NCI-H2081 (cell line): ENCODE measurements around the gene ZBTB44.
"Not testable (repeated sequence)": the region's sequence is repeated elsewhere in the genome, so short reads cannot be mapped to it uniquely, and the experiment has no call there.

ENCODE experiments used
- DNase-seq, 2 experiments: peaks; one replicate each; lab custom pipeline; 2025; lab: John Stamatoyannopoulos, UW

ZBTB44 gene

DNA sequence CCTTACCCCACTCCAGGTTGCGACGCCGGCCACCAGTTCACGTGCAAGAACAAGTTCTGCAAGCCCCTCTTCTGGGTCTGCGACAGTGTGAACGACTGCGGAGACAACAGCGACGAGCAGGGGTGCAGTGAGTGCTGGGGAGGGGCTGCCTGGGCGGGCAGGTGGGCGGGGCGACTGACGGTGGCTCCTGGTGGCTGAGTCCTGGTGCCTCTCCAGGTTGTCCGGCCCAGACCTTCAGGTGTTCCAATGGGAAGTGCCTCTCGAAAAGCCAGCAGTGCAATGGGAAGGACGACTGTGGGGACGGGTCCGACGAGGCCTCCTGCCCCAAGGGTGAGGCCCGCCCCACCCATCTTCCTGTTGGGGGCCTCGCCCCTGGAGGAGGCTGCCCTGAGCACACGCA lies 116.4 kb downstream of the ZBTB44 start:
- no peak for DNase-seq

DNA sequence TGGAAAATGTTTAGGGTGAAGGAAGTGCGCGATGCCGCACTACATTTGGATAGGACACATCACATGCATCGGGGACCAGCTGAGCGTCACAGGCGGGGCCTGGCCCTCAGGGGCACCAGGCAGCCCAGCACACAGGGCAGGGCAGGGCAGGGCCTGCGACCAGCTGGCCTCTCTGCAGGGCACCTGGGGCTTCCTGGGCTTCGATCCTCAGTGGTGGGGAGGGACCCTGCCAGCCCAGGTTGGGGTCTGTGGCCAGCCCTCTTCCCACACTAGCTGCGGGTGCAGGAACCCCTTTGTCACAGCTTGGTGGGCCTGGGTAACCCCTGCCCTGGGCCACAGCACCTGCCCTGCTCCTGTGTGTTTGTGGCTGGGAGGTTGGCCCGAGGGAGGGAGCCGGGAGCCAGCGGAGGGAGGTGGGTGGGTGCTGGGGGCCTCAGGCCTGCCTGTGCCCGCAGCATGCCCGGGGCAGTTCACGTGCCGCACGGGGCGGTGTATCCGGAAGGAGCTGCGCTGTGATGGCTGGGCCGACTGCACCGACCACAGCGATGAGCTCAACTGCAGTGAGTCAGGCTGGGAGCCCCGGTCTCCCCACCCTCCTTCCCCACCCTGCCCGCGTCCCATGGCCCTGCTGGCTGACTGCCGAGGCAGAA lies 117.2 kb downstream of the ZBTB44 start:
- DNase-seq: no peak

DNA sequence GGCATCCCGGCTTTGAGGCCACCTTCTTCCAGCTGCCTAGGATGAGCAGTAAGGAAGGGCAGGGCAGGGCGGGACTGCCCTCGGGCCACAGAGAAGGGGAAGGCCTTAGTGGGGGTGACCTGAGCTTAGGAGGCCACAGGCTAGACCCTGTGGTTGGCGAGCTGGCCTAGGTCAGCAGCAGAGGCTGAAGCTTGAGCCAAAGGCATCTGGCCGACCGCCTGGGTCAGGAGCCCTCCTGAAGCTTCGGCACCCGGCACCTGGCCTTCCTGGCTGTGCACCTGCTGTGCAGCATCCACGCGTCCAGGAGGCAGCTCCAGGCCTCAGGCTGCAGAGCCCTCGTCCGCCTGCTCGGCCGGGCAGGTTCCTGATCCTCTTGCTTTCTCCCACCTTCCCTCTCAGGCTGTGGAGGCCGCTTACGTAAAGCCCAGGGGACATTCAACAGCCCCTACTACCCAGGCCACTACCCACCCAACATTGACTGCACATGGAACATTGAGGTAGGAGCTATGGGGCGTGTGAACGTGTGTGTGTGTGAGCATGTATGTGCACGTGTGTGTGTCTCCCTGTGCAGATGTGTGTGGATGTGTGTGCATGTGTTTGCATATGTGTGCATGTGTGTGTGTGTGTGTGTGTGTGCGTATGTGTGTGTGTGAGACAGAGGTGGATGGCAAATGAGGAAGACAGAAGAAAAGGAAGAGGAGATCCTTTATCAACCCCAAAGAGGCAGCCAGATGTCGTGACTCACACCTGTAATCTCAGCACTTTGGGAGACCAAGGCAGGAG lies 120.3 kb downstream of the ZBTB44 start:
- DNase-seq: no peak

DNA sequence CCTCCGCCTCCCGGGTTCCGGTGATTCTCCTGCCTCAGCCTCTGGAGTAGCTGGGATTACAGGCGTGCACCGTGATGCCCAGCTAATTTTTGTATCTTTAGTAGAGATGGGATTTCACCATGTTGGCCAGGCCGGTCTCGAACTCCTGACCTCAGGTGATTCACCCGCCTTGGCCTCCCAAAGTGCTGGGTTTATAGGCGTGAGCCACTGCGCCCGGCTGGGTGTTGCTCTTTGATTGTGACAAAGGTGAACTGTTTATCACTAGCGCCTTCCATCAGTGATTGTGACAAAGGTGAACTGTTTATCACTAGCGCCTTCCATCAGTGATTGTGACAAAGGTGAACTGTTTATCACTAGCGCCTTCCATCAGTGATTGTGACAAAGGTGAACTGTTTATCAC lies 121.2 kb downstream of the ZBTB44 start:
- DNase-seq: not testable (repeated sequence)

DNA sequence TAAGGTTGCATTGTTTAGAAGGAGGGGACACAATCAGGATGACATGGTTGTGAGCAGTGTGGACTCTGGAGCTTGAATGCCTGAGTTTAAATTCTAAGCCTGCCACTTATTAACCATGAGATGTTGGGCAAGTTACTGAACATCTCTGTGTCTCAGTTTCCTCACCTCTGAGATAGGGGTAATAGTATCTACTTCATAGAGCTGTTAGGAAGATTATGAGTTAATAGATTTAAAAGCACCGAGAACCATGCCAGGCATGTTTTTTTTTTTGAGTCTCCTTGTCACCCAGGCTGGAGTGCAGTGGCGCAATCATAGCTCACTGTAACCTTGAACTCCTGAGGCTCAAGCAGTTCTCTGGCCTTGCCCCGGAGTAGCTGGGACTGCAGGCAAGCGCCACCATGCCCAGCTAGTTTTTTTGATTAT lies 121.9 kb downstream of the ZBTB44 start:
- DNase-seq: no peak

DNA sequence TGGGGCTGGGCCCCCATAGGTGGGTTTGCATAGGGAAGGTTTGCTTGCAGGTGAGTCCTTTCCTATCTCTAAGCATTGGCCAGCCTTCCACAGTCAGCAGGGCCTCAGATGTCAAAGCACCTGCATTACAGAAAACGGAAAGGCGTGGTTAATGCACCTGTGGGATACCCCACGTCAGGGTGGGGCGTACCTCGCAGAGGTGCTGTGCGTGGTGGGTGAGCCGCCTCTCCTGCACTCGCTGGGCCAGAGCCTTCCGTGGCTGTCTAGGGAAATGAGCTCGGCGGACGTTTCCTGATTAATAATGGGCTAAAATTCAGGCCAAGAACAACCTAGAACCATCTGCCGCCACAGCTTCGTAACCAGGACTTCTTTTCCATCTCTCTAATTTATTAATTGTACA lies 122.8 kb downstream of the ZBTB44 start:
- DNase-seq: no peak

DNA sequence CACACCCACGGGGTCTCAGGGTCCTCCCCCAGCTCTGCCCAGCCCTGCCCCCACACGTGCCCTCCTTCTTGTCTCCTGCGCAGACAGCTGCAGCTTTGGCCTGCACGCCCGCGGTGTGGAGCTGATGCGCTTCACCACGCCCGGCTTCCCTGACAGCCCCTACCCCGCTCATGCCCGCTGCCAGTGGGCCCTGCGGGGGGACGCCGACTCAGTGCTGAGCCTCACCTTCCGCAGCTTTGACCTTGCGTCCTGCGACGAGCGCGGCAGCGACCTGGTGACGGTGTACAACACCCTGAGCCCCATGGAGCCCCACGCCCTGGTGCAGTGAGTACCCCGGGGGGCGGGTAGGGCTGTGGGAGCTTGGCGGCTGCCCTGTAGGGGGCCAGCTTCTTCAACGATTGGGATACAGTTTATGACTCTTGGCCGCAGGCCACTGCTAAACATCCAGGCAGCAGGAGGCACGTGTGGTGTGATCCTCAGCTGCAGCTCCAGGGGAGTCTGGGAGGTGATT lies 124.3 kb downstream of the ZBTB44 start:
- peak in 1 of 2 experiments; percentile 38 for DNase-seq

DNA sequence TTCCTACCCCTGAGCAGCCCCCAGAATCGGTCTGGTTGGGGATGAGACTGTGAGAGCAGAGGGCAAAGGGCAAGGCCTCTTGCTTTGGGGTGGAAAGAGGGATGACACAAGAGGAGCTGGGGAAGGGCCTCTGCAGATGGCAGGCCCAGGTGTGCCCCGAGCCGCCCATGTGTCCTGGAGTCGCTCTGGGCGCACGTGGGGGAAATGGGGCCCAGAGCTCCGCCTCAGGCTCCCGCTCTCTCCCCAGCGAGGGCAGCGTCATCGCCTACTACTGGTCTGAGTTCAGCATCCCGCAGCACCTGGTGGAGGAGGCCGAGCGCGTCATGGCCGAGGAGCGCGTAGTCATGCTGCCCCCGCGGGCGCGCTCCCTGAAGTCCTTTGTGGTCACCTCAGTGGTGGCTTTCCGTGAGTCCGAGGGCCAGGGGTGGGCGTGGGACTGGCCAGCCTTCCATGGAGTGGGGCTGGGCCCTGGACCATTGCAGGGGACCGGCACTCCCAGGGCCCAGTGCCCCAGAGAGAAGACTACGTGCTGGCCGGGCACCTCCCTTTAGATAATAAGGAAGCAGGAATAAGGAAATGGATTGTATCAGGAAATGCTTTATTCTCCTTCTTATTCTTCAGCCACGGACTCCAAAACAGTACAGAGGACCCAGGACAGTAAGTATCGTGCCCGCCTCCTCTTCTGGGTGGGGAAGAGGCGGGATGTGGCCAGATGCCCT lies 125.1 kb downstream of the ZBTB44 start:
- DNase-seq: no peak

DNA sequence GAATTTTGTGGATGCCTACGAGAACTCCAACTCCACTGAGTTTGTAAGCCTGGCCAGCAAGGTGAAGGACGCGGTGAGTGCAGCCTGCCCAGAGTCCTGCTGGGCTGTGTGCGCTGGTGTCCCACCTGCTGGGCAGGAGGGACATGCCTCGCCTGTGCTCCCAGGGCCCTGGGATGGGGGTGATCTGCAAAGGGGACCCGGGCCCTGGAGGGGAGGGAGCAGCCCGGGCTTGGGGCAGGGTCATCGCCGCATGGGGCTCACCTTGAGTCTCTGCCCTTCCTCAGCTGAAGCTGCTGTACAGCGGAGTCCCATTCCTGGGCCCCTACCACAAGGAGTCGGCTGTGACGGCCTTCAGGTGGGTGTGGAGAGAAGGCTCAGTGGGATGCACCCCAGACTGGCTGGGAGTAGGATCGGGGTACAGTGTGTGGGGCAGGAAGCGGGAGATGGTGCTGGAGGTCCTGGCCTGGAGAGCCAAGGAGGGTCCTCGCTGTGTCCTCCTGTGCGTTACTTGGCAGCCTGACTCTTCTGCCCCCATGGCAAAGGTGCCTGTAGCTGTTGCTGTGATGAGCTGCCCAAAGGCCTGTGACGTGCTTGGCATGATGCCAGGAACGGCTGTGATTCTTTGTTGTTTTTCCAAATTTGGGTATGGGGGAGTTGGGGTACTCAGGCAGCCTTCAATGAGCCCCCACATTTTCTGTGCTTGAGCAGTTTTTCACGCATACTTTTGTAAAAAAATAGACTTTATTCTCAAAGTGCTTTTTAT lies 126.0 kb downstream of the ZBTB44 start:
- DNase-seq: no peak

DNA sequence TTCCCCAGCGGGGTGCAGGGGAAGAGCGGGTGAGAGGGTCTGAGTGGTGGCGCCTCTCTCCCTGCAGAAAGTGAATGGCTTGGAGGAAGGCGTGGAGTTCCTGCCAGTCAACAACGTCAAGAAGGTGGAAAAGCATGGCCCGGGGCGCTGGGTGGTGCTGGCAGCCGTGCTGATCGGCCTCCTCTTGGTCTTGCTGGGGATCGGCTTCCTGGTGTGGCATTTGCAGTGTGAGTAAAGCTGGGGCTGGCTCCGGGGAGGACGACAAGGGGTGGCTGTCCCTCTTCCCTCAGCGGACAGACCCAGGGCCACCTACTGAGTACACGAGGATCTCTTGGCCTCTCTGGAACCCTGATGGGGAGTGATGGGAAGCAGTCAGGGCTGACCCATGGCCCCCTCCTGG lies 126.7 kb downstream of the ZBTB44 start:
- no peak for DNase-seq

DNA sequence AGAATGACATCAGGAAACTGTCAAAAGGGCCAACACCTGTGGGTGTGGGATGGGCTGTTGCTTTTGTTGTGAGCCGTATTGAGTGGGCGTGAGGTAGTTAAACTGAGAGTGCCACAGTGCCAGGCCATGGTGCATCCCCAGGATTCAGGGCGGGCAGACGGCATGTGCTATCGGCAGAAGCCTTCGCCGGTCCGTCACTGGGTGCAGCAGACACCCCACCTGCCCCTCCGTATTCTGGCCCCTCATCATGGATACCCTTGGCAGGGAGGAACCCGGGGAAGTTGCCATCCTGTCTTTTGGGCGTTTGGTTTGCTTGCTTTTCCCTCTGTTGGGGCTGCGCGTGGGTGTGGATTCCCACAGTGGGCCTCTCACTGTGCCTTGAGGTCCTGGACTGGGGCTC lies 127.6 kb downstream of the ZBTB44 start:
- no peak for DNase-seq

DNA sequence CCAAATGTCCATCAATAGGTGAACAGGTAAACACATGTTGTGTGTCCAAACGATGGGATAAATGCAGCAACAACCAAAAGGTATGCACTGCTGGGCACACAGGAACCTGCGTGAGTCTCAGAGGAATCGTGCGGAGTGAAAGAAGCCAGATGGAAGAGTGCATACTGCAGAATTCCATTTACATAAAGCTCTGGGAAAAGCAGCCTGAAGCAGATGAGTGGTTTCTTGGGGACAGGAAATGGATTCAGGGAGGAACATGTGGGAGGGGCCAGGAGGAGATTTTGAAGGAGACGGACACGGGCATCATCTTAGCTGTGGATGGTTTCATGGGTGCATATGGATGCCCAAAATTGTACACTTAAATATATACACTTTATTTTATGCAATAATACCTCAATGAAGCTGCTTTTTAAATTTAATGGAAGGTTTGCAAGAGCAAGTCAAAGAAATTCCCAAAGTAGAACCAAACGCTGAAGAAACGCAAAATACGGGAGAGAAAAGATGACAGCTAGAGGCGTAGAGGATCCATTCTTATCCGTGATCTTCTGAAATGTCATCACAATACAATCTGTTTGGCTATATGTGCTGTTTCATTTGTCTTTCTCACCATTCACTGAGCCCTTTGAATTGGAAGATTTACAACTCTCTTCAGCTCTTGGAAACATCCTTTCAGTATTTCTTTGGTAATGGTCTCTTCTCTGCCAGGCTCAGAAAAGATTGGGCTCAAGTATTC lies 130.7 kb downstream of the ZBTB44 start:
- DNase-seq: no peak

DNA sequence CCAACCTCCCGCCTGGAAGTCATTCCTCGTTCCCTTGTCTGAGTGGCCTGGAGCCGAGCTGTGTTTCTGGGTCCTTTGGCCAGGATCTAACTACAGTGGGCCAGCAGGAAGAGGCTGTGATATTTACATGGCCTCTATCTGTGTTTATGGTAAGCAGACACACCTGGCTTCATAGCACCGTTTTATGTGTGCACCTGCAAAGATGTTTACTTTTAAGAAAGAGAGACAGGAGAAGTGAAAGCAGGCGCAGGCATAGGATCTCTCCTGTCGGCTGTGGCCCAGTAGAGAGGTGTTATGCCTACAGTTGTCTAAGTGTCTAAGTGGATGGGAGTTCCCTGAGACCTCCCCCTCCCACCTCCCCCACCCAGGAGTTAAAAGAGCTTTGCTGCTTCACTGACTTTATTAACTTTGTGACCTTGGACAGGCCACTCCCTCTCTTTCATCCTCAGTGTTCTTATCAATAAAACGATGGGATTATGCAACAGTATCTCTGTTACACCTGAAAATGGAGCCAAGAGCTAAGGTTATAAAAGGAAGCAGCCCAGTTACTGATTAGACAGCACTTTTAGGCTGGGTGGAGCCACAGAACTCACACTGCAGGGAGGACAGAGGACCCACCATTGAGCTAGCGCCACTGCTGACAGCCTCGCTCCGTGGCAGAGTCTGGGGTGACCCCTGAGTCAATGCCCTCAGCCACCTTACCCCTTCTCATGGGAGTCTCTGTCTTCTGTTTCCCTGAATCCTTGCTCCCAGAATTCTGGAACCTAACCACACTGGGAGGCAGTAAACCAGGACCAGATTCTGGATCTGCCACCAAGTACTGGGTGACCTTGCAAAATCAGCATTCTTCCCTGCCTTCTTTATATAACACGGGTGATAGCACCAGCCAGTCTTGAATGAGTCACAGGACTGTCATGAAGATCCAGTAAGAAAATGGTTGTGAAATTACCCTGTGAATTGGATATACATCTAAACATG lies 133.1 kb downstream of the ZBTB44 start:
- DNase-seq: peak; percentile 71 to 91

DNA sequence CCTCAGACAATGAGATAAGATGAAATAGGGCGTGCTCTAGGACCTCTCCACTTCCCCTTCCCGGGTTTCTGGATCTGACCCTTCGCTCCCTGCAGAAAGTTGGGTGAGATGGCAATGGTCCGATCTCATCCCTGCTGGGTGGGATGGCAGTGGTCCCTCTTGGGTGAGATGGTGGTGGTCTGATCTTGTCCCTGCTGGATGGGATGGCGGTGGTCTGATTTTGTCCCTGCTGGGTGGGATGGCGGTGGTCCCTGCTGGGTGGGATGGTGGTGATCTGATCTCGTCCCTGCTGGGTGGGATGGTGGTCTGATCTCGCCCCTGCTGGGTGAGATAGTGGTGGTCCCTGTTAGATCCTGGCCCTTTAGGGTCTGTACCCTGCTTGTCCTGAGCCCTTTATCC lies 133.8 kb downstream of the ZBTB44 start:
- no peak for DNase-seq

DNA sequence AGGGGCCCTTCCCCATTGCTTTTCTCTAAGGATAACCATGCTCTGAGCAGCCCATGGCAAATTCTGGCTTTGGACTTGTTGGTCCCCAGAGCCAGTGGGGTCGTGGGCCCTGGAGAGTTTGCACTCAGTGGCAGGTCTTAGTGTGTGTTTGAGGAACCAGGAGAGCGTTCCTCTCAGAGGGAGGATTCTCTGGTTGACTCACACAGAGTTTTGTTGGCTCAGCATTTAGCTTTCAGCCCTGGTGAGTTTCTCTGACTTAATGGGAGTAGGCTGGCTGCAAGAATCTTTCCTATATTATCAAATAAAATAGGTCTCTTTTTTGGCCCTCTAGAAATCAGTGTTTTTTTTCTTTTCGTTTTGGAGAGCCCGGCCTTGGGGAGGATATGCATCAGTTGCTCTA lies 134.2 kb downstream of the ZBTB44 start:
- peak in 1 of 2 experiments; percentile 36 for DNase-seq

DNA sequence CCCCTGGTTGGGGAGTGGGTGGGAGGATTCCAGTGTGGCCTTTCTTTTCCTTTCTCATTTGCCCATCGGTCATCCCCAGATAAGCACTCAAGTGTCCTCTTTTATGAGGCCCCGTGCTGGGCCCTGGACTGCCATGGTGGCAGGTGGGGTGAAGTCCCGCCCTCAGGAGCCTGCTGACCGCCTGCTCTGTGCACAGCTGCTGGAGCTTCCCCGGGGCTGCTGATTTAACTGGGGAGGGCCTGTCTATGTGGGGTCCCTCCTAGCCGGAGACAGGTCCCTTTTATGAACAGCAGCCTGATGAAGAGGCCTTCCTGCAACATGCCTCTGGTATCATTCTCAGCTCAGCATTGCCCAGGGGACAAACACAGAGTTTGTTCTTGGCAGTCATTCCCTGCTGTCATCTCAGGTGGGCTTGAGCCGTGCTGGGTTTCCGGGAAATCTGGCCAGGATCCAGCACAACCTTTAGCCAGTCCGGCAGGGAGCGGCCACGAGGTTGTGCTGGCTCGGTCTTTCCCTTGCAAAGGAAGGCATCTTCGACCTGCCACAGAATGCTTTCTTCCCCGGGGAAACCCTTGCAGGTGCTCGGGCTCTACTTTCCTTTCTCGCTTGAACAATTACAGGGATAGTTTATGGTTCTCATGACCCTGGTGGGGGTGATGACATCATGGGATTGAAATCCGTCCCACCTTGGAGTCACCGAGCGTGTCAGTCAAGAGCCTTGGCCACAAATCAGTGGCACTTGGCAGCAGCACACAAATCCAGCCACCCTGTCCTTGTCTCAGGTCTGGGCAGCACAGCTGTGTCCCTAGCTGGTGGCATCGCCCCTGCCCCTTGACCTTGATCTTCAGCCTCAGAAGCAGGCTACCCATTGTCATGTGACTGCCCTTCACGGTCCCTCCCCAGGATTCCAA lies 135.1 kb downstream of the ZBTB44 start:
- DNase-seq: peak; percentile 44 to 74

DNA sequence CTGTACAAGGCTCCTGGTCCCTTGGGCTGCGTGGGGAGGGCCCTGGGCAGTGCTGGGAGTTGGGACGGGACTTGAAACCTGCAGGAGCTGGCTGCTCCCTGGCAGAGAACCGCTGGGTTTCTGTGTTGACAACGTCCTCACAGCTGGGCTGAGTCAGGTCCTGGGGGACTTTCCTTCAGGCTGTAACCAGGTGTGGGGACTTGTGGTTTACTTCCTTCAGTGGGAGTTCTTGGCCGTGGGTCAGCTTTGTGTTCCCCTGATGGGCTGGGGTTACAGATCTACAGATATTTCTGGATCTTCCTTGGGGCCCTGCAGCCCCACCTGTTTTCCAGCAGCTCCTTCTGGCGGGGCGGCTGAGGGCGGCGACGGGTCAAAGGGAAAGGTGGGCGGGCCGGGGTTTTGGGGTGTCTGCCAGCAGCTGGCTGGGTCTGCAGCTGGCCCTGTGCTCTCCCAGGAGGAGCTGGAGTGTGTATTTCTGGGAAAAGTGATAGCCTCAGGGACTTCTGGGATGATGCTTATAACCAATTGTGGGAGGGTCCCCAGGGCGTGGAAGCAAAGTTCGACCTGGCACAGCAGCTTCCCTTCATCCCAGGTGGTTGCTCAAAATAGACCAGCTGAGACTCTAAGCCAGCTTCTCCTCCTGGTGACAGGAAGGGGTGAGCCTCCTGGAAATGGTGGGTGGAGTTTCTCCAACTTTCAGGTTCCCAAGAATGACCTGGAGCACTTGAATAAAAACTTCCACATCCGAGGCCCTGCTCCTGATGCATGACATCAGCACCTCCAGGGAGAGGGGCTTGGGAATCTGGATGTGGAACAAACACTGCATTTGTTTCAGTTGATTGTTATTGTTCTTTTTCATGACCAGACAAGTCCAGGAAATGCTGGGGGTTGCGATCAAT lies 136.0 kb downstream of the ZBTB44 start:
- peak; percentile 23 to 76 for DNase-seq

DNA sequence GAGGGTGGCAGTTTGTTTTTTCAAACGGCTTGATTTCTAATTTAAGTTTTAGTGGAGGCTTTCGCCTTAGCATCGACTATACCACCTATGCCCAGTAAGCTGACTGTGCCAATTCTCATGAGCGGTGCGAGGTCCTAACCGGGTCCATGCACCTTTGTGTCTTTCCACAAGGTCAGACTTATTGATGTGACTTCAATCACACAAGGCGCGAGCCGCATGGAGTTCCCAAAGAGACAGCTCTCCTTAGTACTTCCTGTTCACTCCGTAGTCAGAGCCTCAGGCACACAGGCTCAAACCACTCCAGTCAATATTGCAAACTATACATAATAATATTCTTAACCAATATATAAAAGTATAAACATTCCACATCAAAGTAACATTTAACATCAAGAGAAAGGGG lies 136.9 kb downstream of the ZBTB44 start:
- peak in 1 of 2 experiments; percentile 24 for DNase-seq
